GM19328 (cell line): ENCODE measurements around the gene NEDD4L.
"Not testable (repeated sequence)": the region's sequence is repeated elsewhere in the genome, so short reads cannot be mapped to it uniquely, and the experiment has no call there.

ENCODE experiments used
- ATAC-seq: cut with Tn5 transposase; IDR thresholded peaks from one replicate; pipeline ENCODE4 v1.9.1; 2021; ENCODE audit warnings: mild to moderate bottlenecking, moderate library complexity; ENCODE audit not compliant: unreplicated experiment

The NEDD4L gene

DNA sequence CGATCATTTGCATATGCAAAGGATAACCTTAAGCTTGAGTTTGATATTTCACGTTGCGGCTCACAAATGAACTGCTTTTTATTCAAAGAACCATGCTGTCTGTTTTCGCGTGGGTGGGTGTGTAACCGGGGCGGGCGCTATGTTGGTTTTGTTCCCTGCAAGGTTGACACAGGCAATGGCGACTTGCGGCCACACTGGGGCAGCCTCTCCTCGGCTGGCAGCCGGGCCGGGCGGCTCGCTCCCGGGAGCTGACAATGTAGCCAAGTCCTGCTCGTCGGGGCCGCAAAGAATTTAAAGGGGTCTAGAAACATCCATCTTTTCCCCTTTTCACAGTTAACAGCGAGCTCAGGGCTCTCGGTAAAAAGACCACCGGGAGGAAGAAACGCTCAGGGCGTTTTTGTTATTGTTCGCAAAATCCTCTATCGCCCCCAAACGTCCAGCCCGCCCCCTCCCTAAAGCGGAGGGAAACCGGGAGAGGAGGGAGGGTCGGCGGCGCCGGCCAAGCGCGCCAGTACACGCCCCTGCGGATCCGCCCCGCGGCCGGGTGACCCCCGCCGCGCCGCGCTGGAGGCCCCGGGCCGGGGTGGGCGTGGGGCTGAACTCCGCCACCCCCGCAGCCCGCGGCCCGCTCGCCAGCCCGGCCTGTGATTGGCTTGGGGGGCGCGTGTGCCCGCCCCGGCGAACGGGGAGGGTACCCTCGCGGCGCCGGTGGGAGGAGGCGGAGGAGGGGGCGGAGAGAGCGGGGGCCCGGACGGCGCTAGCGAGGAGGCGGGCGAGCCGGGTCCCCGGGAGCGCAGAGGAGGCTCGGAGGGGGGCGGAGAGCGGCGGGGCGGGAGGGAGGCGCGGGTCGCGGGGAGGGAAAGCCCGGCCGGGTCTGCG, at the start of gene NEDD4L:
Gene NEDD4L, plus strand, starts transcription at position 736 of the 879 bp plus-strand sequence. CDS start 435 bp downstream, outside the sequence.
- peak; percentile 68 for ATAC-seq

DNA sequence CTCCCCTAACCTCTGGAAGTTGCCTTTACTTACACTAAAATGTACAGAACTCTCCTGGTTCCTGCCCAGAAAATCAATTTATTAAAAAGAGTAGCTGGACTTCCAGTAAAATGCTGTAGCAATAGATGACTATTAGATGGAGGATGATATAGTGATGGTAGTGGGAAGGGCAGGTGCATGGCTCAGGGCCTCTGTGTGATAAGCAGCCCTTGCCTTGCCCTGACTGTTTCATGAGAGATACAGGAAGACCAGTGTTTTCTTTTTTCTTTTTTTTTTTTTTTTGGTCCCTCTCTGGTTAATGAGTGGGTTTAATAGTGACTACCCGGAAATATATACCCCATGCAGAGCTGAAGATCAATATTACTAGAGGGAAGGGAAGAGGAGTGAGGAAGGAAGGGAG, 48.7 kb upstream of the NEDD4L start:
- ATAC-seq, result no peak

DNA sequence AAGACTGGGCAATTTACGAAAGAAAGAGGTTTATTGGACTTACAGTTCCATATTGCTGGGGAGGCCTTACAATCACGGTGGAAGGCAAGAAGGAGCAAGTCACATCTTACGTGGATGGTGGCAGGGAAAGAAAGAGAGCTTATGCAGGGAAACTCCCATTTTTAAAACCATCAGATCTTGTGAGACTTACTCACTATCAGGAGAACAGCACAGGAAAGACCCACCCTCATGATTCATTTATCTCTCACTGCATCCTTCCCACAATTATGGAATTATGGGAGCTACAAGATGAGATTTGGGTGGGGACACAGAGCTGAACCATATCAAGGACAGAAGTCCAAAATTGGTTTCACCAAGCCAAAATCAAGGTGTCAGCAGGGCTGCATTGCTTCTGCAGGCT, 47.1 kb upstream of the NEDD4L start:
- not testable (repeated sequence) for ATAC-seq

DNA sequence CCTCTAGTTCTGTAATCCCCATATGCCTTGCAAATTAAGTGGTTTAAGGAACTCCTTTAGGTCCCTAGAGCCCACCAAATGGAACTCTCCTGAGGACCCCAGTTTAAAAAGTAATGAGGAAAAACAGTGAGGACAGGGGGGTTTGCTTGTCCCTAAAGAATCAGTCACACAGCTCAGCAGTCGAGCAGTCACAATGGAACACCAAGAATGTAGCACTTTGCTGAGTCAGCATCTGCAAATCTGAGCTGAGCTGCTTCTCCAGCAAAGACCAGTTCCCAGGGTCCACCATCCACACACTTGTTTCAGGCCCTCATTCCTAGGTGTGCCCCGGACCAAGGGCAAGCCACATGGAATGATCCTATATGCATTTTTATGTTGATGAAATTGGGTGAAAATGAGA, 46.2 kb upstream of the NEDD4L start:
- no peak for ATAC-seq

DNA sequence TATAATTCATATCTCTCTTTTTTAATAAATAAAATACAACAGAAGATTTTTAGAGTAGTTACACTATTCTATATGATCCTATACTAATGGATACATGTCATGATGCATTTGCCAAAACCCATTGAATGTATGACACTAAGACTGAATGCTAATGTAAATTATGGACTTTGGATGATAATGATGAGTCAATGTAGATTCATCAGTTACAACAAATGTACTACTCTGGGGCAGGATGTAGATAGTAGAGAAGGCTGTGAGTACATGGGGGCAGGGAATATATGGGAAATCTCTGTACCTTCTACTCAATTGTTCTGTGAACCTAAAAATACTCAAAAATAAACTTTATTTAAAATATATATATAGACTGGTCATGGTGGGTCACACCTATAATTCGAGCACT, 45.6 kb upstream of the NEDD4L start:
- ATAC-seq, result no peak

DNA sequence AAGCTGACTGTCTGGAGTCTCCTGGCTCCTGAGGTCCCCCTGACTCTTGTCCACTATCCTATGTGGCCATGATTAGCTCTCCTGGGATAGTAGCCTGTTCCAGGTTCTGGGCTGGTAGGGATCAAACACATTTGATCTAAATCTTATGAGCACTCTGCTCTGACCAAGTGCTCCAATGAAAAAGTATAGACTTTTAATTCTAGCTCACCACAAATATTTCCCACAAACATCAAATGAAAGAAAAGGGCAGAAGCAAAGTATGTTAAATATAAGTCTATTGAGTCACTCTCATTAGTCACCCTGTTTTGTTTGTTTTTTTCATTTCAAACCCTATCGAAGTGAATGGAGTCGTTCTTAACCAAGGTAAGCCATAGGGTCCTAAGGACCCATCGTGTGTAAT, 39.7 kb upstream of the NEDD4L start:
- ATAC-seq, result no peak

DNA sequence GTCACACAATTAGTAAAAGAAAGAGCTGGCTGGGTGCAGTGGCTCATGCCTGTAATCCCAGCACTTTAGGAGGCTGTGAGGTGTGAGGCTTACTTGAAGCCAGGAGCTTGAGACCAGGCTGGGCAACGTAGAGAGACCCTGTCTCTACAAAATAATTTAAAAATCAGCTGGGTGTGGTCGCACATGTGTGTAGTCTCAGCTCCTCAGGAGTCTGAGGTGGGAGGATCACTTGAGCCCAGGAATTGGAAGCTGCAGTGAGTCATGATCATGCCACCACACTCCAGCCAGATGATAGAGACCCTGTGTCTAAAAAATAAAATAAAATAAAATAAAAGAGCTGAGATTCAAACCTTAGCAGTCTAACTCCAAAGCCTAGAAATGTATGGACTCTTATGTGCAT, 39.0 kb upstream of the NEDD4L start:
- no peak for ATAC-seq

DNA sequence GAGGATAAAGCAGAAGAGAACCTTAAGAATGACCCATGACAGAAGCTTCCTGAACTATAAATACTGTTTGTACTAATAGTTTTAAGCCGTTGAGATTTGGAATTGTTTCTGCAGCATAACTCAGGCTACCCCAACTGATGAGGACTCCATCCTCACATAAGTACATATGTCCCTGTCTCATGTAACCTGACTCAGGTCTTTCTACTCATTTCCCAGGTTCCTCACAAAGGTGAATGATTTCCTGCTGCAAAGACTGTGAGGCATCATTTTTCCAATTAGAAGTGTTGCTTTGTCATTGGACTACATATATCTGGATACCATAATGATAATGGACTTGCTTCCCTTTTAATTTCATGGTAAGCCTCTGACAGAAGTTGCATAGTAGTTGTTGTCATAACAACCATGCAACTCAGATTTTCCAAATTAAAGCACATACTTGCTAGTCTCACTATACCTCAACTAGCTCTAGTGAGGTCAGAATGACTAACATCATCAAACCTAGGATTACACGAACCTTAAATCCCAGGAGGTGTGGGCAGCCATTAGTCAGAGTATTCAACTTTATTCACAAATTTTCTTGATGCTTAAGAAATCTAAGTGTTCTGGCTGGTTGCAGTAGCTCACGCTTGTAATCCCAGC, 38.0 kb upstream of the NEDD4L start:
- ATAC-seq, result no peak

DNA sequence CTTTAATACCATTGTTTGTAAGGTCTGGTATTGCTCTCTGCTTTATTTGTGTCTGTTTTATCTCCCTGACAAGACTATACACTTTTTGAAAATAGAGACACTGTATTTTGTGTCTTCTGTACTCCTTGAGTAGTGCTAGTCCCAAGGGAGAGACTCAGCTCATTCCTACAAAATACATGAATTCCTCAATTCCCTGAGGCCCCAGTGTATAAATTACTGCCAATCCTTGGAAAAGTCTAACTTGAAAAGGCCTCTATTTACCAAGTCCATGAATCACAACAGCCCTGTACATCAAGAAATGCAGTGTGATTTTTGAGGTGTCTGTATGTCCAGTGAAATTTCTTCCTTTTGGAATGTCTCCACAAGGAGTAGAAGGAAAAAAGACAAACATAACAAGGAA, 34.9 kb upstream of the NEDD4L start:
- no peak for ATAC-seq

DNA sequence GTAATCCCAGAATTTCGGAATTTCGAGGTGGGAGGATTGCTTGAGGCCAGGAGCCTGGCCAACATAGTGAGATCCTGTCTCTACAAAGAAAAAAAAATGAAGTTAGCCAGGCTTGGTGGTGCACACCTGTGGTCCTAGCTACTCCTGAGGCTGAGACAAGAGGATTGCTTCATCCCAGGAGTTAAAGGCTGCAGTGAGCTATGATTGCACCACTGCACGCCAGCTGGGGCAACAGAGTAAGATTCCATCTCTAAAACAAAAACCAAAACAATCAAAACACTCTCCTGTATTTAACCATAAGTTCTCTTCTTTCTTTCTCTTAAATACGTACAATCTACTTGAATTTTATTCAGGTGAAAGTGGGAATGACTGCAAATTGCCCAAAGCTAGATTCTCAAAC, 33.8 kb upstream of the NEDD4L start:
- no peak for ATAC-seq

DNA sequence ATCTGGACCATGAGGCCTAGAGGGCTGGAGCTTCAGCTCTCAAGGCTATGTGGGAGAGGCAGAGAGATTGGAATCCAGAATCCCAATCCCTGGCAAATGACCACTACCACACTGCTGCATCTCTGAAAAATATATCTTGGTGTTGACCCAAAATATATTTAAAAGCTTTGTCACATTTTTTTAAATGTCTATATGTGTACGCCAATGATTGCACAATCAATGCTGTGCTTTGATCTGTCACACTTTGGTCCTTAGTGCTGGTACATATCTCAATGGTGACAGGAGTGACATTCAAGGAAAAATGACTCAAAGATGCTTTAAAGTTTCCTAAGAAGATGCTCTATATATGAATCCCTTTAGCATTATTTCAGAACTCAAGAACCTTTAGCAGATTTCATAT, 31.7 kb upstream of the NEDD4L start:
- ATAC-seq, result no peak

DNA sequence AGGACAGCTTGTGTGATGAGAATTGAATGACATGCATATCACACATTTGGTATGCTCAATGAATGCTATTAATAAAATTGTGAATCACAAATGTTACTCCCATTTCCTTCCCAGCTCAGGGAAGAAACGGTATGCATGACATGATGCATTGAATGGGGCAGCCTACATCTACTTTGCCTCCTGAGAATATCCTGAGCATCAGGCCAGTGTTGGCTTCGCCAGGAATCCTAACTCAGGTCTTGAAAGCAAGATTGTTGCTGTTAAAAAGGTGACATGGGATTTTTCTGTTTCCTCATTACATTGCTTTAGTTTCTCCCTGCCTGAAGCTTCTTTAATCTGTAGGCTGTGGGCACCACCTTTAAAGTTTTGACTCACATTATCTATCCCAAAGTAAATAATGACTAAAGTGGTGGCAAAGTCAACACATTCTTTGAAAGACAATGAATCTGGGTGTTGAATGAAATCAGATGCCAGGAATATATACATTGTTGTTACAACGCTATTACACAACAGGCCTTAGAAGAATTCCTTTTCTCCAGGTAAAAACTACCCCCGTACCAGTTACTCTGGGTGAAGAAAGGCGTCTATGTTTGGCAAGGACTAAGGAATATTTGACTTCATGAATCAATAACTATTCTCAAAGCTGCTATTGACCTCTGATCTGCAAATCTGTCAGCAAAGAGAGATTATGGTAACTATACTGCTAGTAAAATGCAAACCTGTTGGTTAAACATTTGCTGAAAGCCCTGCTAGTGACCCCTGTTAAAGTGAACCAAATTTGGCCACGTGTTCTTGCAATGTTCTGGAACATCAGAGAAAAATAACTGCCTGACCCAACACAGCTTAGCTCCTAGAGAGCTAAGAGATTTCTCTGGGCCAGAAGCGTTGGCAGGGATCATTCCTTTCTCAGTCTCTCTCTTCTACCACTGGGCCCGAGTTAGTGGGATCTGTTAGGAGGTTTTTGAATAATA, 30.5 kb upstream of the NEDD4L start:
- no peak for ATAC-seq

DNA sequence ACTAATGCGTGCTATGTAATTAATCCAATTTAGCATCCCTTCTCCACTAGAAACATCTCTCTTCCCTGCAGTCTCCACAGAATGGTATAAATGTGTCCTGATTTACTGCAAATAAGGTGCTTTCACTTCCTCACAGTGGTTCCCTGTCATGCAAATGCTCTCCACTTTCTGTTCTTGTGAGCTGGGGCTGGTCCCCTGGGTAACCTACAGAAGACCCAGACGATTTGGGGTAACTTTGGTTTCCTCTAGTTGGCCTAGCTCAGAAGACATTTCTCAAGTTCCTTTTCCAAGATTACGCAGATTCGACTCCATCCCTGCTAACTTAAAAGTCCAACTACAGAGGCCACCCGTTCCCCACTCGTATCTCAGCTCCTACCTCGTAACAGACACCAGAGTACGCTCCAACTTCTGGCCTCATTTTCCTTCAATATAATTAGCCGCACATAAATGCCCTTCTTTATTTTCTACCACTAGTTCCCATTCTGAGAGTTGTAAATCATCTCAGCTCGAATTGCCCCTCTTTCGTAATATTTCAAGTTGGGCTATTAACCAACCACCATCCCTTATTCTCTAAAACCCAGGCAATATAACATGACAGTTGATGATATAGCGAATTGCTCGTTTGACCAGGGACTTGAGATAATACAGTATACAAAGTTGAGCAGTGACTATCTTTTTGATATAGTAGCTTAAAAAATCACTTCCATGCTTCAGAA, 28.8 kb upstream of the NEDD4L start:
- ATAC-seq, result peak; percentile 100

DNA sequence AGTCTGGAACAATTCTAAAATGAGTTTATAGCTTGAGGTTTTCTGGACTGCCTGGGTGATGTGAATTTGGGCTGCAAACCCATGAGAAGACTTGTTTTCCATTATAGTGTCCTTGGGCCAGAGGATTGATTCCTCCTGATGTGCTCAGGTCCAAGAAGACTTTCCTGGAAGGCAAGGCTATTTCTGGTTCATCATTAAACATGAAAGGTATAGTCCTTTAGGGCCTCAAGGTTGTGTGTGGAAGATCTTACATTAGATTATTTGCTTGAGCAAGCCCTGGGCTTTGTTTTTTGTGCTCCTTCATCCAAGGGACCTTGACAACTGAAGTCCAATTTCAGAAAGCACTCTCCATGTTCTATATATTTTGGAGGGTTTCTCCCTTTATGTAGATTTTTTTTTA, 26.8 kb upstream of the NEDD4L start:
- no peak for ATAC-seq

DNA sequence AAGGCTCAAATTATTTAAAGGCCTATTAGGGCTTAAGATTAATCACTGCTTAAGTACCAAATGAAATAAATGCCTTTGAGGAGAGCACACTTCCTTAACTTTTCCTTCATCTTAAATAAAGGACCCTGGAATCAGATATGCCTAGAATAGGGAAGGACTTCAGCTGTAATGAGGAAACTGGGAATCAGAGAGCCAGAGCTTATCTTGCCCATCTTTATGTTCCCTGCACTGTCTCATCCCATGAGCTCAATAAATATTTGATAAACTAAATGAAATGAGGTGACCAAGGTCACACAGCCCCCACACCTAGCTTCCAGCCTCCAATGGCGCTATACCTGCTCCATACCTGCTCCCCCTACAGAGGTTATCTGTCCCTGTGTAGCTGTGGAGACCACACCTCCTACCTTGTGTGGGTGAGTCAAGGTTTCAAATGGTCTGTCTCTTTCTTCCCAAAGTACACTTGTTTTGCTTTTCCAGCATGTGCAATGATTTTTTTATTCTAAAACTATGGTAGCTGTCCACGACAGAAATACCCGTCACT, 23.4 kb upstream of the NEDD4L start:
- no peak for ATAC-seq

DNA sequence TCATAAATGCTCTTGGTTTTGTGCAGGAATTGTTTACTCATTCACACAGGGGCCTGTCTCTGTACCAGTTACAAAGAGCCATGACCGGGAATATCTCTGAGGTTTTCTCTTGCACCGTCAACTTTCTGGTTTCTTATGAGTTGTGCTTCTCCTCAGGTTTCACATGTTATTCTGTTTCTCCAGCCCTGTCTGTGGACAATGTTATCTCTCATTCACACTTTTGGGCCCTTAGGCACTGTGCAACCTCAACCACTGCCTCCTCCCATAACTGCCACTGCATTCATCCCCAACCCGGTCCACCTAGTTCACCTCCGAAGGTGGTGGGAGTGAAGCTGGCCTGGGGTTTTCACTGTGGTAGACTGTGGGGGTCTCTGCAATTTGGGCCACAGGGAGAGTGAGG, 22.5 kb upstream of the NEDD4L start:
- no peak for ATAC-seq

DNA sequence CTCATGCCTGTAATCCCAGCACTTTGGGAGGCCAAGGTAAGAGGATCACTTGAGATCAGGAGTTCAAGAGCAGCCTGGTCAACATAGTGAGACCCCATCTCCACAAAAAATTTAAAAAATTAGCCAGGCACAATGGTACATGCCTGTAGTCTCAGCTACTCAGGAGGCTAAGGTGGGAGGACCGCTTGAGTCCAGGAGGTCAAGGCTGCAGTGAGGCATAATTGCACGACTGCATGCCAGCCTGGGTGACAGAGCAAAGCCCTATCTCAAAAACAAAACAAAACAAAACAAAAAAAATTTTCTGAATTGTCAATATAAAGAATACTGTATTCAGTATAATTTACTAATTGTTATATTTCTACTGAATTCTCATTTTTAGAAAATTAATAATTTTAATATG, 20.9 kb upstream of the NEDD4L start:
- ATAC-seq, result no peak

DNA sequence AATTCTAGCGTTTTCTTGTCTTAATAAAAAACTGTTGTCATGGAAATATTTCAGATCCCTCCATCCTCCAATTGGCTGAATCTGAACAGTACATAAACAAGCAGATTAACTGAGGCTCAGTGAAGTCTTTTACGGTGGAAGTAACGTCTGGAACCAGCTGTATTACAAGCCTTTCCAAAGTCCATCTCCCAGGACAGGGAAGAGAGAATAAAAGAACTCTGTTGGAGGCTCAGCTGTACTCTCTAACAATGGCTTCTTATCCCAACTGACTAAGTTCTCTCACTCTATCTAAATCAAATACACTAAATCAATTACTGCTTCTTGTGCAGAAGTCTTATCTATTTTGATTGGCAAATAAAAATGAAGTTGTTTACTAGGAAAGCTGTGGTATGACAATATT, 19.9 kb upstream of the NEDD4L start:
- ATAC-seq, result no peak

DNA sequence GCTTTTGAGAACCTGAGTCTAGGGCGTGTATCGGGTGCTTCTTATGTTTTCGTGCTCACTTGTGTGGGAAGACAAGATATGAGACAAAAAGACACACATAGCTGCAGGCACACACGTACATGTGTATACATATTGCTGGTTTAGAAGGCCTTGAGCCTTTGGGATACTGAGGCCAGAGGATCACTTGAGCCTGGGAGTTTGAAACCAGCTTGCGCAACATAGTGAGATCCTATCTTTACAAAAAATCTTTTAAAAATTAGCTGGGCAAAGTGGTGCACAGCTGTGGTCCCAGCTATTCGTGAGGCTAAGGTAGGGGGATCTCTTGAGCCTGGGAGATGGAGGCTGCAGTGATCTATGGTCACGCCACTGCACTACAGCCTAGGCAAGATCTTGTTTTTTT, 18.8 kb upstream of the NEDD4L start:
- ATAC-seq, result no peak

DNA sequence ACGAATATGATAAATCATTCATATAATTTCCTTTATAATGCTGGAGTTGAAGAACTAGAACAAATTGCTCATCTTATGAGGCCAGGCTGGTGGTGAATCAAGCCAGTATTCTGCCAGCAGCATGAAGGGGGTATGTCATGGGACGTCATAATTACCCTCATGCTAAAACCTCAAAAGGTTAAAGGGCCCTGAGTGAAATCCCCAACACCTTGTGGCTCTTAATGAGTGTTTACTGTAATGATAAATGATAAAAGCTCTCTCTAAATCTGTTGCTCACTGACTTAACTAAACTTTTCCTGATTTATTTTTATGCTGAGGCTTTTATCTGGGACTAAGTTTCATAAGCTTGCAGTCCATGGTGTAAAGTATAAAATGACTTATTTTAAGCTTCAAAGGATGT, 18.3 kb upstream of the NEDD4L start:
- ATAC-seq, result no peak
